ENCODE measurements around the gene NAGPA.

GRCh38 chr16:5054876-5055865 lies 21.4 kb upstream of the NAGPA start:
- TF ChIP-seq FOXP2 (optimal IDR thresholded peaks at IDR 0.05; ENCODE audit: borderline replicate concordance, extremely low read depth, extremely low read length, insufficient read depth) (no peak), TAF1 (IDR thresholded peaks at IDR 0.05; ENCODE audit: borderline replicate concordance, insufficient read depth, low read length) (no peak)
